Stimulated activated CD8-positive, alpha-beta memory T cell treated with anti-CD3 and anti-CD28 coated beads, Interleukin-15, amount 100 ng/mL, for 48 hours (primary cell): ENCODE measurements around the gene ST8SIA6.
A peak's percentile ranks its signal among the peaks of the same experiment; 100 is the strongest.
"Not testable (repeated sequence)": the region's sequence is repeated elsewhere in the genome, so short reads cannot be mapped to it uniquely, and the experiment has no call there.

Source experiments
- DNase-seq, 2 donors: peaks; one replicate each; pipeline ENCODE4 v3.0.0-alpha.2; 2020; ENCODE audit warnings: low read depth in 2 of 2

ST8SIA6 gene

DNA sequence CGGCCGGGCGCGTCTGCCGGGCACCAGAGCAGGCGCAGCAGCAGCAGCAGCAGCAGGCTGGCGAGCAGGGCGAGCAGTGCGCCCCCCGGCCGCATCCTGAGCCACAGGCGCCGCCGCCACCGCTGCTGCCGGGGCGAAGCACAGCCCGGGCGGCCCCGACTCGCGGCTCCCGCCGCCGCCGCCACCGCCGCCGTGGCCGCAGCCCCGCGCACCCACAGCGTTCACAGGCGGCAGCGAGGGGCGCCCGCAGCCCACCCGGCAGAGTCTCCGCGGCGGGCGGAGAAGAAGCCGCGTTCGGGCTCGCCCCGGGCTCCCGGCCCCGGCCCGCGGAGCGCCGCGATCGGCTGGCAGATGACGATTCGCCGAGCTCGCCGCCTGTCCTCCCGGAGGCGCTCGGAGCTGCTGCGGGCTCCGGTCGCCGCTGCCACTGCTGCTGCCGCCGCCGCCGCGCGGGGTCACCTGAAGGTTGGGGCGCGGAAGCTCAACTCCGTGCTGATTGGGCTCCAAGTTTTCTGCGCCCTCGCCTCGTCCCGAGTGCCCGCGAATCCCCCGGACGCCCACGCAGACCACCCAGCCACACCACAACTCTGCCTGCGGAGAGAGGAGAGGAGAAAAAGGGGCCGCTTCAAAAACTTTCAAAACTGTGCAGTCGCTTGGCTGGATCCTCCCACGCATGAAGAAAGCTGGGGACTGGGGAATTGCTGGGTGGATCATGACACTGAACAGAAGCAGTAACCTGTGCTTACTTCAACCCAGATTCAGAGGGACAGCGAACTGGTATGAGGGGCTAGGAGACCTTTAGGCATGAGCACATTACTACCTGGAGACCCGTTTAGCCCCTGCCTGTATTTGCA lies at the start of gene ST8SIA6:
Gene ST8SIA6 (minus strand): TSS at position 435 of the 854 bp plus-strand sequence. CDS start 340 bp downstream, at position 95.
- peak; percentile 25 to 26 for DNase-seq

- DNase-seq = no peak
Observed at GRCh38 chr10:17503795-17504194, 49.4 kb upstream of the ST8SIA6 start.

GRCh38 chr10:17502814-17503213 lies 48.4 kb upstream of the ST8SIA6 start:
- no peak for DNase-seq

- DNase-seq = not testable (repeated sequence)
Observed at GRCh38 chr10:17499014-17499413, 44.6 kb upstream of the ST8SIA6 start.

DNA sequence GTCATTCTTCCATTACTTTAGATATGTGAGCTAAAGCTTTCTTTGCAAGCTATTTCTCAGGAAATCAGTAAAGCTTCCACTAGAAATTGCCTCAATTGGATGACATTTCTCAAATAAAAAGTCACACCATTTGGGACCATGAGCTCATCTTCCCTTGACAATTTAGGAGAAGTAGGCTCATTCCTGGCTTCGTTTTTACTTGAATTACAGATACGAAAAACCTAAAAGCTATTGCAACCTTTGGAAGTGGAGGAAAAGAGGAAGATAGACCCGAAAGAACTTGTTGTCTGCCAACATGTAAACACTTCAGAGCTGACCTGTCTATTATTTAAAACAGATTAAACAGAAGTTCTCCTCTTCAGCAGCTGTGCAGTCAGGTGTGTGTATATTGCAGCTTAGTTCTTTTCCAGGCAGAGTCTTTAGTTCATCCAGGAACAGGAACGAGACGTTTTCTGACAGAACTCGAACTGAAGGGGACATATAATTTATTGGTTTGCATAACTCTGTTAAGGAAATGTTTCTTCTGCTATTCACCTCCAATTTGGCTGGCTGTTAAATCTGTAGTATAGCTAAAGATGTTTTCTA lies 43.1 kb upstream of the ST8SIA6 start:
- no peak for DNase-seq

DNA sequence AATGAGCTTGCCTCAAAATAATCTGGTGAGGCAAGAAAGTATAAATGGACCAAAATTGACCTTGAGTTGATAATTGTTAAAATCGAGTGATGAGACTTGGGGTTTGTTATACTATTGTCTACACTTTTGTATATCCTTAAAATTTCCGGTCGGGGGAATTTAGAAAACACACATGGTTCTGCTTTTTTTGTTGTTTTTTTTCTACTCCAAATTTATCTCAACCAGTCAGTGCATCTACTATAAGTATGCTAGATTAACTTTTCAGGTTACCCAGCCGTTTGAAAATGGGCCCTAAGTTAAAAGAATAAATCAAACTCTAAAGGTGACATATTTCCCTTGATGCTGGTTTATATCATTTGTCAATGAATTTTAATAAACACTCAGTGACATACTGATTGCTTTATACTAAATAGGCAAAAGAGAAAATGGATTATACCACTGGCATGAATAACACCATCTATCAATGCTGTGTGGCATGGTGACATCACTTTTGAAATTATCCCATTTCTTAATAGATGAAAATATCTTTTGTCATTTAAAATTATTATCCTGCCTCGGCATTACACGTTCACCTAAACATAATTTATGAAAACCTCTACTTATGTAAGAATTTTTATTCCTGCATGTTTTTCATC lies 40.3 kb upstream of the ST8SIA6 start:
- DNase-seq = no peak

GRCh38 chr10:17488848-17489247 lies 34.5 kb upstream of the ST8SIA6 start:
- no peak for DNase-seq

GRCh38 chr10:17483079-17483478 lies 28.7 kb upstream of the ST8SIA6 start:
- DNase-seq = no peak

DNA sequence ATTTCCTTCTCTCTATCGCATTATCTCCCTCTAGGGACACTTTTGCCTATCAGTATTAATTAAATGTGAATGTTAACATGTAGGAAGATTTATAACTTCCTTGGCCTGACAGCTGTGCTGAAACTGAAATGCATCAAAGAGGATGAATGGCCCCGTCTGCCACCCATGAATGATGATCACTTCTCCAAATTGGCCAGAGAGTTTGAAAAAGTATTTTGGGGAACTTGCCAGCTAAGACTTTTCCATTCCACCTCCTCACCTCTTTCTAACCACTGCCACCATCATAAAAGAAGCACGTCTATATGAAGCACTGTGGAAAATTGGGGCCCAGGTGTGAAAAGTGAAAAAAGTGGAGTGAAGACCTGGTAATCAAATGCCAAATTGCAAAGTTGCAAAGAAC lies 25.4 kb upstream of the ST8SIA6 start:
- no peak for DNase-seq

GRCh38 chr10:17479015-17479615 lies 24.7 kb upstream of the ST8SIA6 start:
- DNase-seq = no peak

- DNase-seq = no peak
Observed at GRCh38 chr10:17476073-17476472, 21.7 kb upstream of the ST8SIA6 start.

DNA sequence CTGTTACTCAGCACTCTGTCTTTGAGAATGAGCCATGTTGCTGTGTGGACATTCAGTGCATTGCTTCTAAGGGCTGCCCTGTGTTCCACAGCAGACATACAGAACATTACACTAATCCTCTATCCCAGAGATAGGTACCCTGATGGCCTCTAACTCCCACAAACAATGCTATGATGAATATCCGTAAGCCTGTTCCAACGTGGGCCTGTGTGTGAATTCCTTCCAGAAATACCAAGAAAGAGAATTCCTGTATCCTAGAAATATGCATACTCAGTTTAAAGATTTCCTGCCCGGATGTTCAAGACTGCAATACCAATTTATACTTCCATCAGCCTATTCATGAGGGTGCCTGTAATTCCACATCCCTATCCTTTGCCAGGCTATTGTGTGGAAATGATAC lies 21.3 kb upstream of the ST8SIA6 start:
- DNase-seq = no peak

DNA sequence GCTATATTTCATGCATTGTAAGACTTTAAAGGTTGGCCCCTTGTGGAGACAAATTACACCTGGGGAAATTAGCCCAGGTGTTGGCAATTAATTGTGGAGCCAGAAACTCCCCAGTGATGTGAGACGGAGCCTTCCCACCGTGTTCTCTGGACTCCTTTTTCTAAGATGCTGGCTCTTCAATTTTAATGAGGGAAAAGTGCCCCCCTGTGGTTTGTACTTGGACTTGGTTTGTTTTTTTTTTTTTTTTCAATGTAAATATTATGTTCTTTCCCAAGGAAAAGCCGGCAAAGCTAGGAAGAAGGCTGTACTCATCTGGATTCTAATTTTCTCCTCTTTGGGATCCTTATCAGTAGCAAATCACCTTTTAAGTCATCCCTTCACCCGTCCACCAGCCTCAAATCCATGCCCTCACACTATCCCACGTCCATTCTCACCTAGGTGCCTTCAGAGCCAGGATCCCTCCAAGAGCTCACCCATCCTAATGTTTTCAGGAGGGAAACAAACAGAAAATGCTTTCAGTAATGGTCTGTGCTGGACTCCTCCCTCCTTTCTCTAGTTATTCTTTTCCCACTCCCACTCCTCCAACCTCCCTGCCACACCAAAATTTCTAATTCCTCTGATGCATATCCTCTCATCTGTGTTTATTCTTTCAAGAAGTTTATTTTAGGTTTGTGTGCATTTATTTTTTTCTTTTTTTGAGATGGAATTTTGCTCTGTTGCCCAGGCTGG lies 20.4 kb upstream of the ST8SIA6 start:
- DNase-seq = no peak

DNA sequence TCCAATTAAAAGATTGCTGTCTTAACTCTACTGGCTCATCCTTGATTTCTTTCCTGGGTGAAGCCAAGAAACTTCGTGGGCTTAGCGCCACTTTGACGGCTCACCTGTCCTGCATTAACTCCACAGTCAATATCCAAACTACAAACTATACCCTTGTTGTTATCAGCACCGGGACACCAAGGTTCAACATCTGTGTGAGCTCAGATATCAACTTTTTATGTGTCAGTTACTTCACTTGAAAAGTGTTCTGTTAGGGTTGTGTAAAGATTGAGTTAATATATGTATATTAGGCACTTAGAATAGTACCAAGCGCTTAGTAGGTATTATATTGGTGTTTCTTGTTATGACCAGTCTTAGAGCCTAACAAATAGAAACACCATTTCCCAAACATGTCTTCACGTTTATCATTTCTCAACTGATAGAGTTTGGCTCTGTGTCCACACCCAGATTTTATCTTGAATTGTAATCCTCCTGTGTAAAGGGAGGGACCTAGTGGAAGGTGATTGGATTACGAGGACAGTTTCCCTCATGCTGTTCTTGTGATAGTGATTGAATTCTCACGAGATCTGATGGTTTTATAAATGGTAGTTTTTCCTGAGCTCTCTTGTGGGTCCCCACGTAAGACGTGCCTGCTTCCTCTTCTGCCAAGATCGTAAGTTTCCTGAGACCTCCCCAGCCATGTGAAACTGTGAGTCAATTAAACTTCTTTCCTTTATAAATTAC lies 19.0 kb upstream of the ST8SIA6 start:
- DNase-seq = no peak

- no peak for DNase-seq
Observed at GRCh38 chr10:17472481-17473227, 18.3 kb upstream of the ST8SIA6 start.

- DNase-seq = no peak
Observed at GRCh38 chr10:17470246-17470645, 15.9 kb upstream of the ST8SIA6 start.

DNA sequence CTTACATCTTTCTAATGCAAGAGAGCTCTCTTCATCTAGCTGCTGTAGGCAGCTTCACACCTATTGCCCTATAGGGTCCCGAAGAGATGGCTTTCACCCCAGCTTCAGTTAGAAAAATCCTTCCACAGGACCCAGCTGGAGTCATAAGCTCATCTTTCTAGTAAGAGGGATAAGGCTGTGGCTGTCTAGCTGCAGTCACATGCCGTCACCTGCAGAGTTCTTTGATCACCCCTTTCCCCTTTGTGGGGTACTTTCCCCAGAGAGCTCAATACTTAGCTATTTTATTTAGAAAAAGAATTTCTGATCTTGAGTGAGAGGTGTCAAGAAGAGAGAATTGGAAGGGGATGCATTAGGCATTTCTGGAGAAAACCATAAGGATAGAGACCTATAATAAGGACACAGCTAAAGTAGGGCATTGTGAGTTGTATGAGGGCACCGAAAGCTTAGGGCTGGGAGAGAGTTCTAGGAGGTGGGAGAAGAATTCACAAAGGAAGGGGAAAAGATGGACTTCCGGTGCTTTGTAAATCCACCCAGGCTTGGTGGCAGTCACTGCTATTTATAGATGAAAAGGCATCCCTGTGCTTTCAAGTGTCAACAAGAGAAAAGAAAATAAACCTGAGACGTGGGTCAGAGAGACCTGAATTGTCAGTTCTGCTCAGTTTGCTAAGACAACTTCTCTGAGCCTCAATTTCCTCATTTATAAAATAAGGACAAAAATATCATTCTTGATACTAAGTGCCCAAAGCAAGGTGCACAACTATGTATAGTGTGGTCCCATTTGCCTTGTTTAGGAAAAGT lies 11.1 kb upstream of the ST8SIA6 start:
- DNase-seq = no peak

DNA sequence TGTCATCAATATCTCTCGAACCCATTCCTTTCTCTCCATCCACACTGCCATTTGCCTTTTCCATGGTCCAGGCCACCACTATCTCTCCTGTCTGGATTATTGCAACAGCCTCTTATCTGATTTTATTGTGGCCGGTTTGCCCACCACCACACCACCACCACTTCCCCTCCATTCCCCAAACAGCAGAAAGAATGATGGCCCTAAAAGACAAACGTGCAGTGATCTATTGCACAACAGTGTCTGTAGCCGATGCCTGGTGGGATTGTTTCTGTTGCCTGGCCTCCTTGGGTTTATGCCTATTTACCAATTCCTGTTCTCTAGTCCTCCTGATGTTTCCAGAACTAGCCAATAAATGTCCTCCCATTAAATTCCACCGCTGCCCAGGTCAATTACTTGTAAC lies 10.2 kb upstream of the ST8SIA6 start:
- no peak for DNase-seq

- DNase-seq = no peak
Observed at GRCh38 chr10:17460756-17461155, 6.4 kb upstream of the ST8SIA6 start.

DNA sequence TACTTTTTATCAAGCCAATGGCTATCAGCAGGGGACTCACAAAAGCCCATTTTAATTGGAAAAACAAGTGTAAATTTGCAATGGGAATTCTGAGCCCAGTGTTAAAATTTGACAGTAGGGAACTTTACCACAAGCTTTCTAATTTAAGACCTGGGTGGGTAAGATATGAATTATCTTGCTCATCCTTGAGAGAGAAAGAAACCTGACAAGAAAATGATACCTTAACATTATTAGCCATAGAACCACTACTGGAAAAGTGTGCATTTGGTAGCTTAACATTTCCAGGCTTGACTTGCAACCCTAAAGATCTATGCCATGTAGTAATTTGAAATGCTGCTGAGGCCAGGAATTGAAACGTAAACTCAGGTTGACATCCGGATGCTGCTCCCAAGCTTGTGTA lies 2.7 kb upstream of the ST8SIA6 start:
- DNase-seq = no peak
